Neuron (in vitro differentiated cells): ENCODE results near the gene CREBBP.

Experiments
- H2AFZ ChIP-seq: one replicate; pipeline ENCODE4 v1.6.1; 2013; ENCODE audit warnings: low read depth, mild to moderate bottlenecking, inconsistent platforms, low read length, moderate library complexity
- H3K27me3 ChIP-seq: one replicate; pipeline ENCODE4 v1.6.1; 2013; ENCODE audit warnings: low read length; ENCODE audit not compliant: insufficient read depth
- H3K36me3 ChIP-seq: one replicate; pipeline ENCODE4 v1.6.1; 2013; ENCODE audit warnings: low read length; ENCODE audit not compliant: insufficient read depth
- H3K4me1 ChIP-seq: one replicate; pipeline ENCODE4 v1.6.1; 2013; ENCODE audit warnings: low read length; ENCODE audit not compliant: insufficient read depth
- H3K4me3 ChIP-seq: 2 replicates; pipeline ENCODE4 v1.5.1; 2013; ENCODE audit warnings: mild to moderate bottlenecking, low read length, moderate library complexity
- H3K9me3 ChIP-seq: one replicate; pipeline ENCODE4 v1.6.1; 2013; ENCODE audit warnings: low read length

Gene CREBBP

DNA sequence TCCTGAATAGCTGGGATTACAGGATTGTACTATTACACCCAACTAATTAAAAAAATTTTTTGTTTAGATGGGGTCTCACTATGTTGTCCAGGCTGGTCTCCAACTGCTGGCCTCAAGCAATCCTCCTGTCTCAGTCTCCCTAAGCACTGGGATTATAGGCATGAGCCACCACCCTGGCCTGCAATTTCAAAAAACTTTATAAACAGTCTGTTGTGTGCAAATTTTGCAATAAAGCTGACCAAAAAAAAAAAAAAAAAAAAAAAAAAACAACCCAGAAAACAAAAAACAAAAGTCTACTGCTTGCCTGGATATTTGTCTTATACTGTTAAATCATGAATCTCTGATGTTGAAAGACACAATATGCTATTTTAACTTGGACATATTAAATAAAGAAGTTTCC is 4.4 kb downstream of the CREBBP start:
- no peak overlapping the region for H2AFZ ChIP-seq
- no peak overlapping the region for H3K4me3 ChIP-seq
- no peaks in the 10 kb centered on the region for H3K27me3 ChIP-seq
- peaks cover 13% of the 10 kb centered on the region for H3K36me3 ChIP-seq
- H3K9me3 ChIP-seq: peaks cover 8% of the 10 kb centered on the region
- H3K4me1 ChIP-seq: peaks cover 45% of the 10 kb centered on the region

DNA sequence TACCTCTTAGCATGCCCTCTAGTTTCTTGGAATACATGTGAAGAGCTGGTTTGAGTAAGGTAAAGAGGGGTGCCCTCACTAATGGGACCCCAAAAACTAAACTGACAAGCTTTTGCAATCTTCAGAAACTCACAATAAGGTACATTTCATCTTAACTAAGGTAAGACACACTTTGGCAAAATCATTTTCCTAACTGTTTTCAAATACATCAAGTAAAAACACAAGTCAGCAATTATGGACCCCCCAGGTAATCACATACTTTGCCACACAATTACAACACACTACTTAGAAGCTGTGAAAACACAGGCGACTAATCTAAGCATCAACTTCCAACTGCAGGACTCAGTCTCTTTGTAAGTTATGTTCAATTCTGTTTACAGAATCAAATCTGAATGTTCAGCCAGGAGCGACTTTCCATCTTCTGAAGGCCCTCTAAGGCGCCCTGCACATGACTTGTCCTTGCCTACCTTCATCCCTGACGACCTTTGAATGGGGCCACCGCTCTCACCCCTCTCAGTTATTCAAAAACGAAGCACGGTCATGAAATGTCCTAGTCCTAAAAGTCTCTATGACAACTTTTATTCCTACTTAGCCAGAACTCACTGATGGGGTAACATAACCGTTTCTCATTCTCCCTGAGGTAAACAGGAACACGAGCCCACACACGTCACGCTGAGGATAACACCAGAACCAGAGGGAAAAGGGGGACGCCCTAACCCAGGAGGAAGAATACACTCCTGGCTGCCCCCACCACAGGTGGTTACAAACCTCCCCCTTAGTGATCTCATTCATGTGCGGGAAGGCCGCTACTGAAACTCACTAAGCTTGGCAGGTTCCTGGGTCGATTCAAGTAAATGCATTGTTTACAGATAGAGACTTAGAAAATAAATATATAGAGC is 5.5 kb downstream of the CREBBP start:
- Histone ChIP-seq H3K9me3 (peaks cover 6% of the 10 kb centered on the region), H3K36me3 (peaks cover 13% of the 10 kb centered on the region), H3K27me3 (no peaks in the 10 kb centered on the region), H3K4me1 (peaks cover 45% of the 10 kb centered on the region), H3K4me3 (no peak overlapping the region), H2AFZ (no peak overlapping the region)

DNA sequence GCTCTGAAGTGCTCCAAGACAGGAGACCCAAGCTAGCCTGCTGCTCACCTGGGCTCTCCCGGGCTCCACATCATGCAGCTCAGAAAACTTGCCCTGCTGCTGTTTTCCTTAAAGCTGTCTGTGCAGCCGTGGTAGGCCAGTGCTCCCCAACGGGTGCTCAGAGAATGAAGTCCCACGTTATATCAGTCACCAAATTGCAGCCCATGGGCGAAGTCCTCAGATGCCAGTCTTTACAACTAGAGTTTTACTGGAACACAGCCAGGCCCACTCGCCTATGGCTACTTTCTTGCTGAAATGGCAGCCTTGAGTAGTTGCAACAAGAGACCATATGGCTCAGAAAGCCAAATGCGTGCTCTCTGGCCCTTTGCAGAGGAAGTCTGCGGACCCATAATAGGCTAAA is 6.3 kb downstream of the CREBBP start:
- Histone ChIP-seq H3K4me3 (no peak overlapping the region), H3K27me3 (no peaks in the 10 kb centered on the region), H3K36me3 (peaks cover 17% of the 10 kb centered on the region), H3K4me1 (peaks cover 45% of the 10 kb centered on the region), H3K9me3 (peaks cover 6% of the 10 kb centered on the region), H2AFZ (no peak overlapping the region)

DNA sequence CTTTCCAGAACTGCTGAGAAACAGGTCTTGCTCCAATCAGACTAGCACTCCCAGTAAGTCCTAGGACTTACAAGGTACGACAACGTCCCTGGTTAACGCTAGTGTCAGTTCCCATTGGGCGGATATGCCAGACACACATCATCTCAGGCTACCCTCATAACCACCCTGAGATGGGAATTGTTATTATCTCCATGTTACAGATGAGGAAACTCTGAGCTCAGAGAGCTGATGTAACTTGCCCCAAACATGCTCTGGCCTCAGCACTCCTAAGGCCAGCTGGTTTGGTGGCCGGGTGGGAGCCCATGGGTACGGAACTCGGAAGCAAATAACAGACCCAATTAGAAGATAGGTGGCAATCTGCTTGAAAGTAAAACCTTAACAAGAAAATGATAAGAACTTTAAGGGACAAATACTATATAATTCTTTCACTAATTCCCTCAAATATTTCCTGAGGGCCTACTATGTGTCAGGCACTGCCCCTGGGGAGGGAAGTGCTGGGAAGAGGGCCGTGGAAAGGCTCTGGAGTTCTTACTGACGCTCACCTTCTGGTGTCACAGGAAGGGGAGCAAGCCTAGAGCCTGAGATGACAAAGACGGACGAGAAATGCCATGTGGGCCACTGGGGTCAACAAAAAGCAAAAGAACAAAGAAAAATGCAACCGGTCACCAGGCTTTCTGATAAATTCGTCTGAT is 6.9 kb downstream of the CREBBP start:
- H3K4me1 ChIP-seq: peaks cover 44% of the 10 kb centered on the region
- no peak overlapping the region for H3K4me3 ChIP-seq
- no peak overlapping the region for H2AFZ ChIP-seq
- H3K9me3 ChIP-seq: peaks cover 7% of the 10 kb centered on the region
- peaks cover 17% of the 10 kb centered on the region for H3K36me3 ChIP-seq
- no peaks in the 10 kb centered on the region for H3K27me3 ChIP-seq

DNA sequence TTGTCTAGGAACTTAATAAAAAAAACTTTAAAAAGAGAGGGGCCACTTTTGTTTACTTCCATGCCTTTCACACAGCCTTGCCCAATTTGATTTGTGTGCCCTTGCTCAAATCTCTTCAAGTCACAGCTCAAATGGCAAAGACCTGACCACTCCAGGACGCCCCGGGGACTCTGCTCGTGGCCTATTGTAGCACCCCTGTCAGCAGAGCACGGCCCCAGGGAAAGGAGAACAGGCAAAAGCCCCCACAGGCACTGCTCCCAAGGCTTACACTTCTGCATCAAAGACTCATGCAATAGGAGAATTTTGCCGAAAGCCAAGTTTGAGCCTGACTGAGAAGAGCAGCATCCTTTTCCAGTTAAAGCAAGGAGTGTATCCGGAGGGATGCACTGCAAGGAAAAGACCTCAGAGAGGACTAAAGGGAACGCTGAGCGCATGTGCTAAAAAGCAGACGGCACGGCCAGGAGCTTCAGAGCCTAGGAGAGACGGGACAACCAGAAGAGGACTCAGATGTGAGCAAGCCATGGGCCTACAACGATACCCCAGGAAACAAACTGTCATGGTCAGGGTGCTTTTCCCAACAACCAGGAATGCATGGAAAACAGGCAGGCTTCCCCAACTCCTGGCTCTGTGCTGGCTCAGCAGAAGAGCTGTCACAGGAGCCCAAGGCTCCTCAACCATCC is 8.2 kb downstream of the CREBBP start:
- no peak overlapping the region for H2AFZ ChIP-seq
- H3K27me3 ChIP-seq: no peaks in the 10 kb centered on the region
- H3K4me1 ChIP-seq: peaks cover 32% of the 10 kb centered on the region
- H3K9me3 ChIP-seq: peaks cover 6% of the 10 kb centered on the region
- H3K36me3 ChIP-seq: peaks cover 13% of the 10 kb centered on the region
- no peak overlapping the region for H3K4me3 ChIP-seq

DNA sequence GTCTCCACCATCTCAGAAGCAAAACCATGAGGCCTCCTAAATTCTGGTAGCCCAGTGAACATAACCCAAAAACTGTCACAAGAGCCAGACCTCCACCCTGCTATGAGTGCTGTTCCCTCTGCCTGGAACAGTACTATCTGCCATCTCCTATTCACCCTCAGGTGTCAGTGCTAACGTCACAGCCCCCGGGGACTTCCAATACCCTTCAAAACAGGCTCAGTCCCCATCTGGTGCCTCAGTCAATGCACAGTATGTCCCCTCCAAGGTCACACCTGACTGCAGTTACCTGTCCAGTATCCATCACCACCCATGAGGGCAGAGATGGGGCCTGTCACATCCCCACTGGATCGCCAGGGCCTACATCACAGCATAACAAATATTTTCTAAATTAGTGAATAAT is 11.5 kb downstream of the CREBBP start:
- Histone ChIP-seq H2AFZ (no peak overlapping the region), H3K4me1 (peaks cover 25% of the 10 kb centered on the region), H3K4me3 (no peak overlapping the region), H3K36me3 (peaks cover 3% of the 10 kb centered on the region), H3K9me3 (peaks cover 4% of the 10 kb centered on the region), H3K27me3 (no peaks in the 10 kb centered on the region)

DNA sequence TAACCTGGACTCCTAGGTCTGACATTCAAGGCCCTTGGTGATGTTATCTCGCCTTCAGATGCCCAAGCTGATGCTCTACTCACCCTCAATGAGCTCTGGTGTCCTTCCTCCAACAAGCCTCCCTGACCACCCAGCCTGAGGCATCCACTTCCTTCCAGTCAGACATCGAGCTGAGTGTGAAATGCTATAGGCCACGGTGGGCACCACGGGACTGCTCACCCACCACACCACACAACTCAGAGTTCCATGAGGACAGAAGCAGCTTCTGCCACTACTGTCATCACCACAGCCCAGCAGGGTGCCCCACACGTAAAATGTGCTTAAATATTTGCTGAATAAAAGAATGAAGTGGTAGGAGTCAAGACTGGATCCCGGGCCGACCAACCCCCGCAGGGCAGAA is 12.0 kb downstream of the CREBBP start:
- H3K4me3 ChIP-seq: no peak overlapping the region
- H3K27me3 ChIP-seq: no peaks in the 10 kb centered on the region
- no peak overlapping the region for H2AFZ ChIP-seq
- H3K36me3 ChIP-seq: peaks cover 3% of the 10 kb centered on the region
- H3K9me3 ChIP-seq: peaks cover 5% of the 10 kb centered on the region
- H3K4me1 ChIP-seq: peaks cover 20% of the 10 kb centered on the region

DNA sequence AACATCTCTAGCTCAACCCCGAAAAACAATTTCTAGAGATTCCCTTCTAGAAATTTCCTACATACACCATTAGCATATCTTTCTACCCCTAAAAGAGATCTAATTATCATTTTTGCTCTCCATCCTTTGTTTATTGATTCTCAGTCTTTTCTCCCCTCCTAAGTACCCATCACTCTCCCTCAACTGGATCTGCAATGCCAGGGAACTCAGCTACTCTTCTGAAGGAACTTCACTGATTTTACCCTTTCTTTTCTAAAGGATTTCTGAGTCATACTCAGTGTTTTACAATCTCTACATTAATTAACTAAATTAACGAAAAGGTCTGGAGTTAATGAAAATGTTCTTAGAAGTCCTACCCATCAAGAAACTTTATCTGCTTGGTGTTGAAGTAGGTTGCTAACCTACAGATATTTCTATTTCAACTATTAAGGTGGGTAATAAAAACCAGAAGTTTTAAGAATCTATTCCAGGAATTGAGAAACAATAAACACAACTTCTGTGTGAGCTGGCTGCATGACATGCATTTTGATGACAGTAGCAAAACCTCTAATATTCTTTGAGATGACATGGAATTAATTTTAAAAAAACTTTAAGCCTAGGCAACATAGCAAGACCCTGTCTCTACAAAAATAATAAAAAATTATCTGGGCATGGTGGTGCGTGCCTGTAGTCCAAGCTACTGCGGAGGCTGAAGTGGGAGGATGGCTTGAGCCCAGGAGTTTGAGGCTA is 13.6 kb downstream of the CREBBP start:
- H3K36me3 ChIP-seq: peaks cover 5% of the 10 kb centered on the region
- no peak overlapping the region for H3K4me3 ChIP-seq
- H3K4me1 ChIP-seq: peaks cover 13% of the 10 kb centered on the region
- no peaks in the 10 kb centered on the region for H3K27me3 ChIP-seq
- H3K9me3 ChIP-seq: peaks cover 5% of the 10 kb centered on the region
- H2AFZ ChIP-seq: no peak overlapping the region

DNA sequence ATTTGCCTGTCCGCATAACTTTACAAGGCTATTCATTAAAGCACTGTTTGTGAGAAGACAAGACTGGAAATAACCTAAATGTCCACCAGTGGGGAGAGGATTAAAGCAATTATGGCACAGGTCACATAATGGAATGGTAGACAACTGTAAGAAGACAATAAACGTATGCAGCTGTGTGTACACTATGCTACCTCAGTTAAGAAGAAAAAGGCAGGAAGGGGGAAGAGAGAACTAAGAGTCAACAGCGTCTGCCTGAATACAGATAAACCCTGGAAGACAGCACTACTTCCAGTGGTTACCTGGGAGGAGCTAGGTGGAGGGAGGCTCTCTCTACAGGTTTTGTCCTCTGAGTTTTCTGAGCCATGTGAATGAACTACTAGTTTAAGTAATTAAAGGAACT is 15.3 kb downstream of the CREBBP start:
- peaks cover 8% of the 10 kb centered on the region for H3K4me1 ChIP-seq
- peaks cover 6% of the 10 kb centered on the region for H3K9me3 ChIP-seq
- no peak overlapping the region for H2AFZ ChIP-seq
- peaks cover 5% of the 10 kb centered on the region for H3K36me3 ChIP-seq
- no peaks in the 10 kb centered on the region for H3K27me3 ChIP-seq
- H3K4me3 ChIP-seq: no peak overlapping the region

DNA sequence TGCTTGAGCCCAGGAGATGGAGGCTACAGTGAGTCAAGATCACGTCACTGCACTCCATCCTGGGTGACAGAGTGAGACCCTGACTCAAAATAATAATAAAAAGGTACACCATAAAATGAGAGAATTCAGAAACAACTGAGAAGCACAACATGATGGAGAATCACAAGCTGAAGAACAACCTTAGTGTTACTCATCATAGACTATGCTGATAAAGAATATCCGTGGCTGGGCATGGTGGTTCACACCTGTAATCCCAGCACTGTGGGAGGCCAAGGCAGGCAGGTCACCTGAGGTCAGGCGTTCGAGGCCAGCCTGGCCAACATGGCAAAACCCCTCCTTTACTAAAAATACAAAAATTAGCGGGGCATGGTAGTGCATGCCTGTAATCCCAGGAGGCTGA is 16.0 kb downstream of the CREBBP start:
- peaks cover 6% of the 10 kb centered on the region for H3K9me3 ChIP-seq
- H3K4me1 ChIP-seq: peaks cover 8% of the 10 kb centered on the region
- H3K4me3 ChIP-seq: no peak overlapping the region
- H2AFZ ChIP-seq: no peak overlapping the region
- H3K27me3 ChIP-seq: no peaks in the 10 kb centered on the region
- H3K36me3 ChIP-seq: peaks cover 4% of the 10 kb centered on the region

DNA sequence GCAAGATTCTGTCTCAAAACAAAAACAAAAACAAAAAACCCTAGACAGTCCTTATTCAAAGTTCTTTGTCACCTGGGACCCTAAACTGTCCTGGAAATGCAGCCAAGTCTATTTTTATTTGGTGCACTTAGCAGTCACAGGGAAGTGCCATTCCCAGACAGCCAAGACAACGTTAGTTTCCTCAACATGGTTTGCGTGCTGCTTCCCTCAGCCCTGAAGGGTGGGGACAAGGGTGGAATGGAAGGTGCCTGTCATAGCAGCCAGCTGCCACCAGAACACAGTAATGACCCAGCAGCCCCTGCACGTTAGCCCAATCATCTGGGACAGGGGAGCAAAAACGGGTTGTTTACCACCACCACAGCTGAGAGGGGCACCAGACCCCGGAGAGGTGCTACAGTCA is 16.9 kb downstream of the CREBBP start:
- Histone ChIP-seq H3K4me1 (peaks cover 8% of the 10 kb centered on the region), H2AFZ (no peak overlapping the region), H3K36me3 (peaks cover 2% of the 10 kb centered on the region), H3K27me3 (no peaks in the 10 kb centered on the region), H3K4me3 (no peak overlapping the region), H3K9me3 (peaks cover 6% of the 10 kb centered on the region)

DNA sequence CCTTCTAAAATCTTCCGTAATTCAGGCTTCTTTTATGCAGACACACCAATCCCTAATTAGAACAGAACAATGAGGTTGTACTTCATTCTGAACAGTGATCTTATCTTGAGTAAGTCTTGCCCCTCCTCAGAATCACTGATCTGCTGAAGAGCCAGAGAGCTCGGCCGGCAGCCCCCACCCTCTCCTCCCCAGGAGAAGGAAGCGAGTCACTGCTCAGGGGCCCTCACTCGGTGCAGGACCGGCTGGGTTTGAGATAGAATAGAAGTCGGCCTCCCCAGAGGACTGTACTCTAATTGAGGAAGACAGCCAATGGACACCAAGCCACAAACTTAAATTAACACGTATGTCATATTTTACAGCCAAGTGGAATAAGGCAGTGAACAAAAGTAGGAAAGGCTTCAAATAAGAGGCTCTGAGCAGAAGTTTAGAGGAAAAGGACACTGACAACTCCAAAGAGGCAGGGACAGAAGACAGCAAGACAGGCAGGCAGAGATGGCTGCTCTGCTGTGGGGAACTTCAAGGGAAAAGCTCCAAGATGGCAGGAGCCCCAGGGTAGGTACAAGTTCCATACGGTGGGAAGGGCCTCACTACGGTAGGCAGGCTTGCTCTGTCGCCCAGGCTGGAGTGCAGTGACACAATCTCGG is 18.6 kb downstream of the CREBBP start:
- H3K36me3 ChIP-seq: peaks cover 2% of the 10 kb centered on the region
- H3K9me3 ChIP-seq: peaks cover 4% of the 10 kb centered on the region
- no peak overlapping the region for H2AFZ ChIP-seq
- no peaks in the 10 kb centered on the region for H3K27me3 ChIP-seq
- peaks cover 8% of the 10 kb centered on the region for H3K4me1 ChIP-seq
- no peak overlapping the region for H3K4me3 ChIP-seq
